Measurements from ENCODE around the gene ANKRD42. TPM values are rescaled to one million over a fixed set of nuclear protein-coding genes. Genes with fewer than 3 reads are reported as not detected.
A peak's percentile ranks its signal among the peaks of the same experiment; 100 is the strongest.

The ANKRD42 gene
- total and polyA plus RNA-seq, 2 donors (not counting 3 experiments of a cell fraction or from before 2014, with no cell fraction given) = 3.3 to 6.6 TPM

- H3K27ac ChIP-seq (ENCODE audit: insufficient read depth, low read depth, low read length) = peak within 1 kb of the TSS; percentile 98
- CTCF ChIA-PET = interaction anchor here (0.7 to 2.2 kb wide), 6 partner anchors 27 to 290 kb away, joined by 3 to 14 read pairs (median 7); partner anchors contain the start of genes ANKRD42, DDIAS and PRCP
- TF ChIP-seq FOS (IDR thresholded peaks at IDR 0.05; ENCODE audit: borderline replicate concordance, insufficient read depth, low read length) (no peak), JUN (IDR thresholded peaks at IDR 0.05; ENCODE audit: borderline replicate concordance, insufficient read depth, insufficient read length, low read depth) (no peak), POLR2A (IDR thresholded peaks at IDR 0.05; ENCODE audit: low read depth, low read length) (peak; percentile 98), POLR2AphosphoS5 (IDR thresholded peaks at IDR 0.05; ENCODE audit: insufficient read depth, low read depth, low read length) (peak; percentile 97), EZH2 (IDR thresholded peaks at IDR 0.05; ENCODE audit: borderline replicate concordance, low read depth, low read length, severe bottlenecking) (no peak), GATA2 (IDR thresholded peaks at IDR 0.05; ENCODE audit: insufficient read depth, insufficient read length, low read depth, low read length) (no peak), MAX (IDR thresholded peaks at IDR 0.05; ENCODE audit: insufficient read depth, insufficient read length) (peak; percentile 2), MYC (IDR thresholded peaks at IDR 0.05; ENCODE audit: low read depth, low read length) (no peak)
- TF ChIP-seq, protein P1, sequence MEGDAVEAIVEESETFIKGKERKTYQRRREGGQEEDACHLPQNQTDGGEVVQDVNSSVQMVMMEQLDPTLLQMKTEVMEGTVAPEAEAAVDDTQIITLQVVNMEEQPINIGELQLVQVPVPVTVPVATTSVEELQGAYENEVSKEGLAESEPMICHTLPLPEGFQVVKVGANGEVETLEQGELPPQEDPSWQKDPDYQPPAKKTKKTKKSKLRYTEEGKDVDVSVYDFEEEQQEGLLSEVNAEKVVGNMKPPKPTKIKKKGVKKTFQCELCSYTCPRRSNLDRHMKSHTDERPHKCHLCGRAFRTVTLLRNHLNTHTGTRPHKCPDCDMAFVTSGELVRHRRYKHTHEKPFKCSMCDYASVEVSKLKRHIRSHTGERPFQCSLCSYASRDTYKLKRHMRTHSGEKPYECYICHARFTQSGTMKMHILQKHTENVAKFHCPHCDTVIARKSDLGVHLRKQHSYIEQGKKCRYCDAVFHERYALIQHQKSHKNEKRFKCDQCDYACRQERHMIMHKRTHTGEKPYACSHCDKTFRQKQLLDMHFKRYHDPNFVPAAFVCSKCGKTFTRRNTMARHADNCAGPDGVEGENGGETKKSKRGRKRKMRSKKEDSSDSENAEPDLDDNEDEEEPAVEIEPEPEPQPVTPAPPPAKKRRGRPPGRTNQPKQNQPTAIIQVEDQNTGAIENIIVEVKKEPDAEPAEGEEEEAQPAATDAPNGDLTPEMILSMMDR (IDR thresholded peaks at IDR 0.05; ENCODE audit: extremely low read depth in 1 of 2, insufficient read depth in 1 of 2, low read depth in 1 of 2, low read length in 2 of 2) = no peak
- H3K9ac ChIP-seq (replicated peaks; ENCODE audit: extremely low read depth, insufficient read depth, low read length) = peak within 1 kb of the TSS; percentile 99
- POLR2A ChIA-PET = interaction anchor here (0.7 to 2.0 kb wide), 22 partner anchors 10 to 390 kb away, joined by 3 to 10 read pairs (median 4); partner anchors contain the start of genes ANKRD42, CCDC90B, DDIAS and PRCP
- H3K9me3 ChIP-seq (replicated peaks; ENCODE audit: control insufficient read depth, insufficient read depth, low read length) = no peaks in the 10 kb centered on the region
- no peaks in the 10 kb centered on the region for H3K9me1 ChIP-seq (replicated peaks; ENCODE audit: control insufficient read depth, extremely low read depth, insufficient read depth, low read length)
- DNase-seq (ENCODE audit: low read depth, low spot score) = no peak
- H3K36me3 ChIP-seq (ENCODE audit: control insufficient read depth in 2 of 2, extremely low read depth in 1 of 2, insufficient read depth in 2 of 2, low read length in 2 of 2) = peaks cover 0 to 5% of the 10 kb centered on the region in 2 experiments
- H3K4me3 ChIP-seq (replicated peaks in 1 of 3; ENCODE audit: insufficient read depth in 1 of 3, low read depth in 1 of 3, low read length in 3 of 3) = peak within 1 kb of the TSS; percentile 94 to 100 (median 100)
- H3K79me2 ChIP-seq (ENCODE audit: control insufficient read depth, insufficient read depth, low read length) = peaks cover 51% of the 10 kb centered on the region
- H2AFZ ChIP-seq (ENCODE audit: low read depth, low read length) = peak within 1 kb of the TSS; percentile 89
- peaks cover 13% of the 10 kb centered on the region for H4K20me1 ChIP-seq (replicated peaks; ENCODE audit: control insufficient read depth, extremely low read depth, insufficient read depth, low read length)
- dilution Hi-C loops (cut with MboI; ENCODE audit: extremely low pct_ligation_motif_present, low sequenced_read_pairs) (no loop called here), intact Hi-C loops (cut with micrococcal nuclease) (loop anchor here (1.0 to 5.0 kb wide), 13 partner anchors 37 to 380 kb away; partner anchors contain the start of genes CCDC90B, DDIAS and RAB30)
- FAIRE-seq = no peak
- H3K4me2 ChIP-seq (ENCODE audit: insufficient read depth, low read length) = peak within 1 kb of the TSS; percentile 100
- TSS peak; percentile 53 for BruUV-seq (replicated peaks)
- H3K27me3 ChIP-seq (ENCODE audit: control insufficient read depth in 2 of 2, insufficient read depth in 2 of 2, low read length in 2 of 2) = no peaks in the 10 kb centered on the region
- peaks cover 30% of the 10 kb centered on the region for H3K4me1 ChIP-seq (ENCODE audit: control insufficient read depth, extremely low read depth, insufficient read depth, low read length)
Observed at GRCh38 chr11:83156996-83157593, 36.4 kb upstream of the ANKRD42 start, which contains the start of gene PCF11. Gene PCF11 (plus strand): TSS chr11:83157131. CDS start chr11:83157440, 309 bp downstream.
